Prostate gland (tissue), 2 donors: ENCODE measurements around the gene AKAP13.

Experiments used
- POLR2A ChIP-seq: fragments of 450-650 bp; IDR thresholded peaks from one replicate; pipeline ENCODE4 v1.6.1; 2016; ENCODE audit warnings: antibody characterized with exemption, mild to moderate bottlenecking
- POLR2AphosphoS5 ChIP-seq: sonication (generic); formaldehyde crosslinking; IDR thresholded peaks from one replicate; pipeline ENCODE4 v1.6.1; 2017; ENCODE audit warnings: antibody characterized with exemption
- TF ChIP-seq, protein P1 (sequence below), 4 experiments: fragments of 200-600 bp in 2 of 4; fragments of 450-650 bp in 2 of 4; sonication (generic) in 2 of 4; IDR thresholded peaks; 1 replicate in 3 of 4; 2 replicates in 1 of 4; pipeline ENCODE4 v1.5.1; 2016 to 2019; ENCODE audit warnings: antibody characterized with exemption in 4 of 4, mild to moderate bottlenecking in 2 of 4, moderate library complexity in 2 of 4

DNA sequence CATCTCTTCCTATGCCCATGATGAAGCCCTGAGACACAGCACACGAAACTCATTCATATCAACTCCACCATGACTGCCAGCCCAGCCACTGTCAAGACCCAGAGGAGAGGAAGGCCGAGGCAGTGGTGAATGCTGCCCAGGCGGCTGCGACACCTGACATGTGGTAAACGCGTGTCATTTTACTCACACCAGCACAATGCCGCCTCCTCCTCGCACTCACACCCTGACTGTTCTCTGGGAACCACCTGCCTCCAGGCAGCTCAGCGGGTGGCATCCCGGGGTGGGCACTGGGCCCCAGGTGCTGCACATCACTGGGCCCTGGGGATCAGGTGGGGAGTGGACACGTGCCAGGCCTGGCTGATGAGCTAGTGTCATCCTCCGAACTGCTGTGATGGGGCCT, 392.8 kb downstream of the AKAP13 start:
- TF ChIP-seq POLR2A, result no peak
- no peak for TF ChIP-seq POLR2AphosphoS5
- TF ChIP-seq, protein P1, sequence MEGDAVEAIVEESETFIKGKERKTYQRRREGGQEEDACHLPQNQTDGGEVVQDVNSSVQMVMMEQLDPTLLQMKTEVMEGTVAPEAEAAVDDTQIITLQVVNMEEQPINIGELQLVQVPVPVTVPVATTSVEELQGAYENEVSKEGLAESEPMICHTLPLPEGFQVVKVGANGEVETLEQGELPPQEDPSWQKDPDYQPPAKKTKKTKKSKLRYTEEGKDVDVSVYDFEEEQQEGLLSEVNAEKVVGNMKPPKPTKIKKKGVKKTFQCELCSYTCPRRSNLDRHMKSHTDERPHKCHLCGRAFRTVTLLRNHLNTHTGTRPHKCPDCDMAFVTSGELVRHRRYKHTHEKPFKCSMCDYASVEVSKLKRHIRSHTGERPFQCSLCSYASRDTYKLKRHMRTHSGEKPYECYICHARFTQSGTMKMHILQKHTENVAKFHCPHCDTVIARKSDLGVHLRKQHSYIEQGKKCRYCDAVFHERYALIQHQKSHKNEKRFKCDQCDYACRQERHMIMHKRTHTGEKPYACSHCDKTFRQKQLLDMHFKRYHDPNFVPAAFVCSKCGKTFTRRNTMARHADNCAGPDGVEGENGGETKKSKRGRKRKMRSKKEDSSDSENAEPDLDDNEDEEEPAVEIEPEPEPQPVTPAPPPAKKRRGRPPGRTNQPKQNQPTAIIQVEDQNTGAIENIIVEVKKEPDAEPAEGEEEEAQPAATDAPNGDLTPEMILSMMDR (IDR thresholded peaks at IDR 0.05), result no peak
